Cardiac fibroblast (primary cell): Measurements from ENCODE around the gene FBLIM1.

ENCODE experiments used
- DNase-seq, 2 donors: peaks; one replicate each; pipeline versions ENCODE4 v3.0.0 to v3.0.0-alpha.2; 2010; ENCODE audit warnings: low read depth in 2 of 2
- H3K4me3 ChIP-seq, 2 donors: replicated peaks in 1 of 2; 1 replicate in 1 of 2; 2 replicates in 1 of 2; pipeline ENCODE4 v1.5.1; 2011; ENCODE audit warnings: low read depth in 2 of 2, low read length in 2 of 2, mild to moderate bottlenecking in 2 of 2, moderate library complexity in 1 of 2
- CTCF ChIP-seq: IDR thresholded peaks from one replicate; pipeline ENCODE4 v1.5.1; 2011; ENCODE audit warnings: low read depth, mild to moderate bottlenecking, low read length, inconsistent platforms

Gene FBLIM1

GRCh38 chr1:15734901-15735300, 23.7 kb upstream of the FBLIM1 start:
- no peak for DNase-seq
- TF ChIP-seq CTCF, result no peak
- H3K4me3 ChIP-seq, result no peak overlapping the region

- no peak for TF ChIP-seq CTCF
- H3K4me3 ChIP-seq, result no peak overlapping the region
- DNase-seq, result no peak
These were observed 23.1 kb upstream of the FBLIM1 start for GRCh38 chr1:15735304-15736037.

GRCh38 chr1:15736038-15736891, 22.3 kb upstream of the FBLIM1 start, which contains the start of gene SLC25A34:
Gene SLC25A34 (plus strand): TSS chr1:15736258. CDS start chr1:15736486, 228 bp downstream.
- H3K4me3 ChIP-seq, result no peak within 1 kb of the TSS
- no peak for DNase-seq
- no peak for TF ChIP-seq CTCF

GRCh38 chr1:15736892-15737261, 21.7 kb upstream of the FBLIM1 start:
- no peak overlapping the region for H3K4me3 ChIP-seq
- DNase-seq, result no peak
- no peak for TF ChIP-seq CTCF

GRCh38 chr1:15737324-15738319, 21.0 kb upstream of the FBLIM1 start:
- DNase-seq, result no peak
- H3K4me3 ChIP-seq, result no peak overlapping the region
- no peak for TF ChIP-seq CTCF

- H3K4me3 ChIP-seq, result no peak overlapping the region
- DNase-seq, result no peak
- no peak for TF ChIP-seq CTCF
These were observed 20.0 kb upstream of the FBLIM1 start for GRCh38 chr1:15738416-15739113.
